ENCODE results near the gene NDUFA9.

Gene NDUFA9

GRCh38 chr12:4690760-4691159, 41.8 kb downstream of the NDUFA9 start:
- DNase-seq, result no peak

Measured in nucleus accumbens (tissue), 56 donors.